Erythroblast (primary cell): ENCODE data around the gene NDUFAB1.

Source experiments
- GATA1 ChIP-seq: IDR thresholded peaks from 2 replicates; pipeline ENCODE4 v1.6.1; 2011; ENCODE audit warnings: low read depth, mild to moderate bottlenecking, control low read depth, low read length, moderate library complexity
- POLR2A ChIP-seq: IDR thresholded peaks from 2 replicates; pipeline ENCODE4 v1.6.1; 2011; ENCODE audit warnings: mild to moderate bottlenecking, low read length

DNA sequence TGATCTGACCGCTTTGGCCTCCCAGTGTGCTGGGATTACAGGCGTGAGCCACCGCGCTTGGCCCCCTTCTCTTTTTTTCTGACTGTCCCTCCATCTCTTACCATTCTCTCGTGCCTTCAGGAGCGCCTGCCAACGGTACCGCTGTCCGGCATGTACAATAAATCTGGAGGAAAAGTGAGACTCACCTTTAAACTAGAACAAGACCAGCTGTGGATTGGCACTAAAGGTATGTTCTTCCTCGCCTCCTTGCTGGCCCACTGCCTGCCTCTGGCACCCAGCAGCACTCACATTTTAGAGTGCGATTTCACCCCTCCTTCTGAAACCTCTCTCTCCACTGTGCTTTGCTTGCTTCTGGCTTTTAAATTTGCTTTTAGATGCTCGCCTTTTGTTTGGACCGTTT, 33.6 kb downstream of the NDUFAB1 start:
- no peak for TF ChIP-seq POLR2A
- no peak for TF ChIP-seq GATA1
